ENCODE measurements around the gene DOCK6.

The DOCK6 gene

GRCh38 chr19:11223200-11223599 is 39.1 kb downstream of the DOCK6 start:
- no peak for DNase-seq

DNA sequence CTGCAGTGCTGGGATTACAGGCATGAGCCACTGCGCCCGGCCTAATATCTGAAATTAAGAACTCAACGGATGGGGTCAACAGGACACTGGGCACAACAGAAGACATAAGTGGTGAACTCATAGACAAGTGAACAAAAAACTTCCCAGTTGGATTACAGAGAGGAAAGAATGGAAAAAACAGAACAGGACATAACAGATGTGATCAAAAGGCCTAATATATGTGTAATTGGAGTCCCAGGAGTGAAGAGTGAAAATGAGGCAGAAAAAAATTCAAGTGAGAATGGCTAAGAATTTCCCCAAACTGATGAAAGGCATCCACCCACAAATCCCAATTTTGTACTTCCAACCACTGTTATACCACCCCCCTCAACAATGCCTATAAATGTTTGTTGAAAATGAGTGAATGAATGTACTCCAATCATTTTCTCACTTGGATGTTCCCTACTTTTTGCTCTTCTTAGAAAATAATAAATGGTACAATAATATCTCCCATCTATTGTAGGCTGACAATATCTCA is 41.2 kb downstream of the DOCK6 start:
- DNase-seq, result no peak

GRCh38 chr19:11214387-11214786 is 47.9 kb downstream of the DOCK6 start:
- DNase-seq, result no peak

GRCh38 chr19:11210656-11210928 is 51.7 kb downstream of the DOCK6 start:
- DNase-seq, result no peak

GRCh38 chr19:11209839-11210655 is 52.3 kb downstream of the DOCK6 start:
- DNase-seq, result no peak

DNA sequence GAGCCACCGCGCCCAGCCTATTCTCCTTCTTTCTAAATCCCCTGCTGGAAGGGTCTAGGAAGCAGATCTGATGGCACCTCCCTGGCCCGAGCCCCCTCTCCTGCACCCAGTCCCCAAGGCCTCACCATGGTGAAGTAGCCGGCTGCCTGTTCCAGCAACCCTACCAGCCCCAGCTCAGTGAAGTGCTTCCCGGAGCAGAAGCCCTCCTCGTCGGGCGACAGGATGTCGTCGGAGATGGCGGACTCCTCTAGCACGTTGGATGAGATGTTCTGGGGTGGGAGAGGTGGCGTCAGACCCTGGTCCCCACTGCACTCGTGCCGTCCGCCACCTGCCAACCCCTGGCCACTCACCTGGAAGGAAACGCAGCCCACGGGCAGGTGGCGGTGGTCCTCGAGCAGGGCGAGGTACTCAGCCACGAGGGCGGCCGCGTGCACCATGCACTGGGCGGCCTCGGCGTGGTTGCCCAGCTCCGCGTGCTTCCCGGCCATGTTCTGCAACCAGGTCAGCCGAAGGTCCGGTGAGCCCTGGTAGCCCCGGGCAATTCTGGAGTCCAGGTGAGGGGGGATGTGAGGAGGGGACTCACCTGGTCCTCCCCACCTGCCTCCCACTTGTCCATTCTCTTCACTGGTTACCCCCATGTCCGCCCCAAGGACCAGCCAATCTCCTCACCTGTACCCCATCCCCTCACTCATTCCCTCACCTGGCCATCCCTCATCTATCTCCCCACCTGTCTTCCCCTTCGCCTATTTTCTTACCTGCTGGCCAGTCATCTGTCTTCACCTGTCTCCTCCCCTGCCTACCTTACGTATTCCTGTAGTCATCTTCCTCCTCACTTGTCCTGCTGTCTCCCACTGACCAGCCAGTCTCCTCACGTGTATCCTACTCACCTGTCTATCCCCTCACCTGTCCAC is 53.5 kb downstream of the DOCK6 start:
- DNase-seq, result no peak

DNA sequence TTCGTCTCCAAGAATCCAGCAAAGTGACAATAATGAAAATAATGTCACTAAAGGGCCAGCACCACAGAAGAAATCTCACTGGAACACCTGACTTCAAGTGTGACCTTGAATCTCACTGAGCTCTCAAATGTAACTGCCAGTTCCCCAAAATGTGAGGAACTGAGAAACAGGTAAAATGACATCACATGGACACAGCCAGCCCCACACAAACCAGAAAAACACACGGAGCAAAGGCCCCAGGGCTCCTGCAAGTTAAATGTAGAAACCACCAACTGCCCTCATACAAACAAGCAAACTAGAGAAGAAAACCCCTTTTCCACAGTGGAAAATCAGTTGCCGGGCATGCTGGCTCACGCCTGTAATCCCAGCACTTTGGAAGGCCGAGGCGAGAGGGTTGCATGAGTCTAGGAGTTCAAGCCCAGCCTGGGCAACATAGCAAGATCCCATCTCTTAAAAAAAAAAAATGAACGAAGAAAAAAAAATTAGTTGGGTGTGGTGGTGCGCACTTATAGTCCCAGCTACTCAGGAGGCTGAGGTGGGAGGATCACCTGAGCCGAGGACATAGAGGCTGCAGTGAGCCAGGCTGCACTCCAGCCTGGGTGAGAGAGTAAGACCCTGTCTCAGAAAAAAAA is 56.3 kb downstream of the DOCK6 start:
- no peak for DNase-seq

GRCh38 chr19:11204943-11205349 is 57.4 kb downstream of the DOCK6 start:
- DNase-seq, result no peak

DNA sequence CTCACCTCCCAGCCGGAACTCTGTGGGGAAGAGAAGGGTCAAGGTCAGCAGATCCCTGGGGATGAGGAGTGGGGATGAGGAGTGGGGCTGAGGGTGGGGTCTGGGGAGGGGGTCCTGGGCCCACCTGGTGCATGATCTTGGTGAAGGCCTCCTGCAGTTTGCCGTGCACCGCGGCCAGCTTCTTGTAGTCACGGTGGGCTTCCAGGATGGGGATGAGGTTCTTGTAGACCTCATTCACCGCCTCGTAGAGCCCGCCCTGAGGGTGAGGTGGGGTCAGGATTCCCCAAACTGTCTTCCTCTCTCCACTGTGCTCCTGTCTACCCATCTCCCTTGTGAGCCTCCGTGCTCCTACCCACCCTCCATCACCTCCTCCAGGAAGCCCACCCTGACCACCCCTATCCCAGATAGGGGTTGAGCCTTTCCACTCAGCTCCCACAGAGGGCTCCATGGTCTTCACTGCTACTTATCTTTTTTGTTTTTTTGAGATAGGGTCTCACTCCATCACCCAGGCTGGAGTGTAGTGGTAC is 58.2 kb downstream of the DOCK6 start:
- DNase-seq, result no peak

DNA sequence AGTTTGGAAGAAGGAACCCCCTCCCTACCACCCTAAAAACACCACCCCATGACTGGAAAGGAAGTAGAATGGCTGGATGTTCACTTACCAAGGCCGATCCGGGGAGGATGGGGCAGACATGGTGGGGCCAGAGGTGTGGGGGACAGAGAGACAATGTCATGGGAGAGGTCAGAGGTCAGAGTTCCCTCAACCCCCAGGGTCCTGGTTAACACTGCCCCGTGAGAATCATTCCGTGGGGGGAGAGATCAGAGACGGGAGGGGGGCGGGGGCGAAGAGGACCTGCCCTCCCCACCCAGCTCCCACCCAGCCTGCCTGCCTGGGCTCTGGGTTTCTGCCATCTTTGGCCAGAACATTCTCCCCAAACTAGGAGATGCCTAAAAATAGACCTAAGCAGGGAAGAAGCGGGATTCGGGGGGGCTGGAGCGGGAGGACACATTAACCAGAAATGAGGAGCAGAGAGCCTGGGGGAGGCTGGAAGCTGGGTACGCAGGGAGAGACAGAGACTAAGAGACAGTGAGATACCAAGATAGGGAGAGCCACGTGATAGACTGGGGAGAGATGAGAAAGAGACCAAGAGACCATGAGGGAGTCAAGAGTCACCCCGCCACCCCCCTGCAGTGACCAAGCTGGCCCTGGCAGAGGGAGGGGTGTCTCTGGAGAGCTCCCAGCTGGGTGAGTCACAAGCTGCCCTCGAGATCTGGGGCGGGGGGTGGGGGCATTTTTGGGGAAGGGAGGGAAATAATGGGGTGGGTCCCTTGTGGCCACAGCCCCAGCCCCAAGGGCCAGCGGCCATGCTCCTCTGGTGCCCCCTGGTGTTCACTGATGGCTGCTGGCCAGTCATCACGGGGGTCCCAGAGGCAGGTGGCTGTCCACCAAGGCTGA is 58.9 kb downstream of the DOCK6 start:
- DNase-seq, result peak; percentile 41 to 54

- DNase-seq, result no peak
Observed at GRCh38 chr19:11202488-11203193, 59.7 kb downstream of the DOCK6 start.

GRCh38 chr19:11201791-11202190 is 60.5 kb downstream of the DOCK6 start:
- no peak for DNase-seq

DNA sequence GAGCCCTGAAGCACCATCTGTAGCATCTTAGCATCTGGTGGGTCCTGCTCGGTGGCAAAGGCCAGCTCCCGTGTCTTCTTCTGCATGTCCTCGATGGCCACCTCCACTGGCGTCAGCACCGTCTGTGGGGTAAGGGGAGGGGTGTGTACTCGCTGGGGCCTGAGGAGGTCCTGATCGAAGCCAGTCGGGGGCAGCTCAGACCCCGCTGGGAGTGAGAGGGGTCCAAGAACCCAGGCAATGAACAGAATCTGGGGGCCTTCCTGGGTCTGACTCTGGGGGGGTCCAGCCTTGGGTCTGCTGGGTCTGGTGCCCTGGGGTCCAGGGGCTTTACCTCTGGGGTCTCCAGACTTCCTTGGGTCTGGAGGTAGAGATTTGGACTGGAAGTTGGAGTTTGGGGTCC is 61.4 kb downstream of the DOCK6 start:
- no peak for DNase-seq

DNA sequence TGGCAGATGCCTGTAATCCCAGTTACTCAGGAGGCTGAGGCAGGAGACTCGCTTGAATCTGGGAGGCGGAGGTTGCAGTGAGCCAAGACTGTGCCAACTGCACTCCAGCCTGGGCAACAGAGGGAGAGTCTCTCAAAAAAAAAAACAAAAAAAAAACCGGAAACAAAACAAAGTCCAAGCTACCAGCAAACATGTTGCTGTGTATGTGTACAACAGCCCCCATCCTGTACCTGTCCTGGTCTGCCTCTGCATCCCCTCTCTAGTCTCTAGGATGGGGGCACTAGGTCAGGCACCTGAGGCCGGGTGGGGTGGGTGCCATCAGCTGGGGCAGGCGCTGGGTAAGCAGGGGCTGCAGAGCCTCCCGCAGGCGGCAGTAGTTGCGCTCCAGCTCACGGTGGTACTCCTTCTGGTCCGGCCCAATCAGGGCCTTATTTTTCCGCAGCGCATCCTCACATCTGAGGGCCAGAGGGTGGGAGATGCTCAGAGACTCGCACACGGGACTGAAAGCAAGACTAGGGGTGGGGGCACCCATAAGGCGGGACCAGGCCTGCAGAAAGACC is 62.2 kb downstream of the DOCK6 start:
- no peak for DNase-seq

DNA sequence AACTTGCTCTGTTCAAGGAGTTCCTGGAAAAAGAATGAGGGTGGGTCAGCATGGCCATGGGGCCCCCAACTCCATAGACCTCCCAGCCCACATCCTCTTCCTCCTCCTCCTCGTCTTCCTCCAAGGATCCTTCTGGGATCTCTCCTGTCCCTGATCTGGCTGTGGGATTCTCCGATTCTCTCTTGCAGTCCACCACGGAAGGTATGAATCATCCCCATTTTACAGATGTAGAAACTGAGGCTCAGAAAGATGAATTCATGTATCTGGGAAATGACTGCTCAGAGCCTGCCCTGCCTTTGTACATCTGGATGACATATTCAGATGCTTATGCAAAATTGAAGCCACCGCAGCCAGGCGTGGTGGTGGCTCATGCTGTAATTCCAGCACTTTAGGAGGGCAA is 62.8 kb downstream of the DOCK6 start:
- DNase-seq, result no peak

GRCh38 chr19:11198769-11199424 is 63.4 kb downstream of the DOCK6 start:
- DNase-seq, result no peak

- DNase-seq, result no peak
Observed at GRCh38 chr19:11198175-11198534, 64.2 kb downstream of the DOCK6 start.

DNA sequence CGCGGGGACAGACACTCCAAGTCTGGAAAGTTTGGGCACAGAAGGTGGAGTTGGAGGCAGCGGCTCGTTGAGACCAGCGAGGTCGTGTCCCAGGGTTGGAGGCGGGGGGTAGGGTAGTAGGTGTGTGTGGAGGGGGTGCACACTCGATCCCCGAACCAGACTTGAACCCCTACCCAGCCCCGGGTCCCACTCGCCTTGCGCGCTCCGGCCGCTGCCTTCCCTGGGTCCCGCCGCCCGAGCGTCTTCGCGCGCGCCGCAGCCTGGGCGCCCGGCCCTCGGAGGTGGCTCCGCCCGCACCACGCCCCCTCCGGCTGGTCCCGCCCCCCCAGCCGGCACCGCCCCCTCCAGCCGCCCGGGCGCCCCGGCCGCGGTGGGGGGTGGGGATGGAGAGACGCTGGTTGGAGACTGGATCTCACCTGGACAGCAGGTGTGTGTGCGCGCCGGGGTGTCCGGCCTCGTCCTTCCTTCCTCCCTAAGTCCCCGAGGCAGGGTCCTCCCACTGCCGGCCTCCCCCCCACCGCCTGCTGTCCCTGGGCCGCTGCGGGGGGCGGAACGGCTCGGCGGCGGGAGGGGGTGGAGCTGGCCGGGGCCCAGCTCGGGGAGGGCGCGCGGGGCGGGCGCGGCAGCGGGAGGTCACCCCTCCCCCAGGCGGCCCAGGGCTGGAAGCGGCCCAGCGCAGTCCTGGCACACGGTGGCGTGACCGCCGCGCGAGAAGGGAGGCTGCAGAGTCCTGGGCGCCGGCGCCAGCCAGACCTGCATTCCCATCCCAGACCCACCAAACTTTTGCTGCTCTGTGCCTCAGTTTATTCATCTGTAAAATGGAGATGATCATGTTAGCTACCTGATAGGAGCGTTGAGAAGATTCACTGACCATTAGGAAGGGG is 64.8 kb downstream of the DOCK6 start, which contains the start of gene KANK2:
Gene KANK2, minus strand, starts transcription at position 255 of the 884 bp plus-strand sequence. CDS start 3,034 bp downstream, outside the sequence.
- DNase-seq, result peak; percentile 69 to 84
